GM19324 (cell line): ENCODE measurements around the gene PCDHA2.
"Not testable (repeated sequence)": the region's sequence is repeated elsewhere in the genome, so short reads cannot be mapped to it uniquely, and the experiment has no call there.

Experiments used
- ATAC-seq: cut with Tn5 transposase; IDR thresholded peaks from one replicate; pipeline ENCODE4 v1.9.1; 2021; ENCODE audit warnings: mild to moderate bottlenecking, moderate library complexity; ENCODE audit not compliant: unreplicated experiment, low FRiP score

Gene PCDHA2

GRCh38 chr5:140808889-140809291 is 14.2 kb downstream of the PCDHA2 start:
- ATAC-seq = no peak

GRCh38 chr5:140821375-140822280 is 27.0 kb downstream of the PCDHA2 start, which contains the start of gene PCDHA5:
TSS of gene PCDHA5 (plus strand) at chr5:140821613.
- no peak for ATAC-seq

- no peak for ATAC-seq
Observed at GRCh38 chr5:140822281-140822629, 27.6 kb downstream of the PCDHA2 start.

- not testable (repeated sequence) for ATAC-seq
Observed at GRCh38 chr5:140822969-140823368, 28.3 kb downstream of the PCDHA2 start.

GRCh38 chr5:140823475-140823874 is 28.8 kb downstream of the PCDHA2 start:
- no peak for ATAC-seq

- no peak for ATAC-seq
Observed at GRCh38 chr5:140827704-140828361, 33.2 kb downstream of the PCDHA2 start, which contains the start of gene PCDHA6. TSS of gene PCDHA6 (plus strand) at chr5:140827960. CDS start at chr5:140828092, 132 bp downstream.

GRCh38 chr5:140828362-140828737 is 33.7 kb downstream of the PCDHA2 start:
- ATAC-seq = no peak

- ATAC-seq = not testable (repeated sequence)
Observed at GRCh38 chr5:140829511-140830501, 35.2 kb downstream of the PCDHA2 start.

GRCh38 chr5:140833993-140834392 is 39.3 kb downstream of the PCDHA2 start, which contains the start of gene PCDHA7:
TSS of gene PCDHA7 (plus strand) at chr5:140834269. CDS start at chr5:140834384, 115 bp downstream.
- no peak for ATAC-seq

- not testable (repeated sequence) for ATAC-seq
Observed at GRCh38 chr5:140834439-140835008, 39.9 kb downstream of the PCDHA2 start.

- ATAC-seq = no peak
Observed at GRCh38 chr5:140835622-140836510, 41.2 kb downstream of the PCDHA2 start.

- no peak for ATAC-seq
Observed at GRCh38 chr5:140840978-140841962, 46.6 kb downstream of the PCDHA2 start, which contains the start of gene PCDHA8. TSS of gene PCDHA8 (plus strand) at chr5:140841187. CDS start at chr5:140841322, 135 bp downstream.

- ATAC-seq = no peak
Observed at GRCh38 chr5:140842798-140843733, 48.4 kb downstream of the PCDHA2 start.
